H1 (cell line): ENCODE results near the gene TRIM59.

ENCODE experiments used
- ATF3 ChIP-seq: IDR thresholded peaks from 2 replicates; pipeline ENCODE4 v1.6.1; 2011; ENCODE audit warnings: low read depth, mild to moderate bottlenecking, low read length; ENCODE audit not compliant: insufficient read depth
- CEBPB ChIP-seq: IDR thresholded peaks from 2 replicates; pipeline ENCODE4 v1.6.1; 2012; ENCODE audit warnings: low read depth, low read length
- CTCF ChIP-seq, 3 experiments: IDR thresholded peaks; 1 replicate in 2 of 3; 2 replicates in 1 of 3; pipeline versions ENCODE4 v1.5.1 to v1.6.1; 2011; ENCODE audit warnings: low read length in 3 of 3, mild to moderate bottlenecking in 3 of 3, inconsistent platforms in 2 of 3, low read depth in 1 of 3, moderate library complexity in 1 of 3; ENCODE audit not compliant: insufficient read depth in 1 of 3; ENCODE audit errors: control extremely low read depth in 1 of 3
- EP300 ChIP-seq, 2 experiments: IDR thresholded peaks; 1 replicate in 1 of 2; 2 replicates in 1 of 2; pipeline ENCODE4 v1.6.1; 2011 to 2012; ENCODE audit warnings: low read depth in 2 of 2, low read length in 2 of 2, mild to moderate bottlenecking in 2 of 2, borderline replicate concordance in 1 of 2, inconsistent platforms in 1 of 2, moderate library complexity in 1 of 2
- JUN ChIP-seq: IDR thresholded peaks from 2 replicates; pipeline ENCODE4 v1.6.1; 2011; ENCODE audit warnings: low read depth, mild to moderate bottlenecking, improper control_type of control experiment, low read length
- MAX ChIP-seq: IDR thresholded peaks from 2 replicates; pipeline ENCODE4 v1.6.1; 2012; ENCODE audit warnings: inconsistent platforms
- NANOG ChIP-seq: IDR thresholded peaks from 2 replicates; pipeline ENCODE4 v1.6.1; 2011; ENCODE audit warnings: low read length, low read depth, mild to moderate bottlenecking, inconsistent platforms; ENCODE audit not compliant: insufficient read depth, poor library complexity, severe bottlenecking
- POLR2A ChIP-seq, 2 experiments: IDR thresholded peaks; 1 replicate in 1 of 2; 2 replicates in 1 of 2; pipeline ENCODE4 v1.6.1; 2011; ENCODE audit warnings: low read depth in 2 of 2, low read length in 2 of 2, mild to moderate bottlenecking in 2 of 2; ENCODE audit errors: control extremely low read depth in 1 of 2
- POLR2AphosphoS5 ChIP-seq: IDR thresholded peaks from 2 replicates; pipeline ENCODE4 v1.6.1; 2011; ENCODE audit warnings: low read depth, low read length
- RFX5 ChIP-seq: IDR thresholded peaks from 2 replicates; pipeline ENCODE4 v1.6.1; 2011; ENCODE audit warnings: low read depth, low read length, improper control_type of control experiment, borderline replicate concordance
- SP4 ChIP-seq: IDR thresholded peaks from 2 replicates; pipeline ENCODE4 v1.6.1; 2012; ENCODE audit warnings: low read length, inconsistent platforms
- TAF1 ChIP-seq: IDR thresholded peaks from 2 replicates; pipeline ENCODE4 v1.6.1; 2011; ENCODE audit warnings: mild to moderate bottlenecking, low read depth, low read length
- USF2 ChIP-seq: IDR thresholded peaks from 2 replicates; pipeline ENCODE4 v1.6.1; 2011; ENCODE audit warnings: low read length, improper control_type of control experiment
- ZNF274 ChIP-seq: IDR thresholded peaks from 2 replicates; pipeline ENCODE4 v1.7.0; 2012; ENCODE audit warnings: low read length, borderline replicate concordance; ENCODE audit errors: extremely low read depth

- TF ChIP-seq MAX (no peak), ATF3 (no peak), CTCF (IDR thresholded peaks at IDR 0.05; ENCODE audit: control extremely low read depth in 1 of 3, insufficient read depth in 1 of 3, low read depth in 1 of 3, low read length in 3 of 3) (no peak), EP300 (IDR thresholded peaks at IDR 0.05; ENCODE audit: borderline replicate concordance in 1 of 2, low read depth in 2 of 2, low read length in 2 of 2) (no peak), RFX5 (no peak), NANOG (no peak), POLR2AphosphoS5 (no peak), JUN (no peak), USF2 (no peak), SP4 (no peak), ZNF274 (no peak), CEBPB (no peak), POLR2A (IDR thresholded peaks at IDR 0.05; ENCODE audit: control extremely low read depth in 1 of 2, low read depth in 2 of 2, low read length in 2 of 2) (no peak), TAF1 (no peak)
Measured at GRCh38 chr3:160464321-160464720, 14.7 kb upstream of the TRIM59 start.
